Ishikawa (cell line): ENCODE measurements around the gene CILP2.

Source experiments
- CEBPB ChIP-seq: IDR thresholded peaks from 2 replicates; pipeline ENCODE4 v1.6.1; 2012
- CREB1 ChIP-seq: IDR thresholded peaks from 2 replicates; pipeline ENCODE4 v1.6.1; 2012; ENCODE audit warnings: low read depth
- EP300 ChIP-seq: IDR thresholded peaks from 2 replicates; pipeline ENCODE4 v1.6.1; 2012; ENCODE audit warnings: borderline replicate concordance
- FOXM1 ChIP-seq: IDR thresholded peaks from 2 replicates; pipeline ENCODE4 v1.6.1; 2012; ENCODE audit warnings: low read depth, borderline replicate concordance
- NFIC ChIP-seq: IDR thresholded peaks from 2 replicates; pipeline ENCODE4 v1.6.1; 2012
- RAD21 ChIP-seq: IDR thresholded peaks from 2 replicates; pipeline ENCODE4 v1.6.1; 2012; ENCODE audit warnings: low read depth
- TAF1 ChIP-seq: IDR thresholded peaks from 2 replicates; pipeline ENCODE4 v1.6.1; 2012; ENCODE audit warnings: low read depth, mild to moderate bottlenecking
- TEAD4 ChIP-seq: IDR thresholded peaks from 2 replicates; pipeline ENCODE4 v1.6.1; 2012
- YY1 ChIP-seq: IDR thresholded peaks from 2 replicates; pipeline ENCODE4 v1.6.1; 2012; ENCODE audit warnings: low read depth
- ZBTB7A ChIP-seq: IDR thresholded peaks from 2 replicates; pipeline ENCODE4 v1.6.1; 2012; ENCODE audit warnings: low read depth
- TF ChIP-seq, protein P1 (sequence below): IDR thresholded peaks from 2 replicates; pipeline ENCODE4 v1.6.1; 2012
- TF ChIP-seq, protein P2 (sequence below): IDR thresholded peaks from 2 replicates; pipeline ENCODE4 v1.6.1; 2012; ENCODE audit warnings: low read depth, mild to moderate bottlenecking
- TF ChIP-seq, protein P3 (sequence below): IDR thresholded peaks from 2 replicates; pipeline ENCODE4 v1.6.1; 2012

DNA sequence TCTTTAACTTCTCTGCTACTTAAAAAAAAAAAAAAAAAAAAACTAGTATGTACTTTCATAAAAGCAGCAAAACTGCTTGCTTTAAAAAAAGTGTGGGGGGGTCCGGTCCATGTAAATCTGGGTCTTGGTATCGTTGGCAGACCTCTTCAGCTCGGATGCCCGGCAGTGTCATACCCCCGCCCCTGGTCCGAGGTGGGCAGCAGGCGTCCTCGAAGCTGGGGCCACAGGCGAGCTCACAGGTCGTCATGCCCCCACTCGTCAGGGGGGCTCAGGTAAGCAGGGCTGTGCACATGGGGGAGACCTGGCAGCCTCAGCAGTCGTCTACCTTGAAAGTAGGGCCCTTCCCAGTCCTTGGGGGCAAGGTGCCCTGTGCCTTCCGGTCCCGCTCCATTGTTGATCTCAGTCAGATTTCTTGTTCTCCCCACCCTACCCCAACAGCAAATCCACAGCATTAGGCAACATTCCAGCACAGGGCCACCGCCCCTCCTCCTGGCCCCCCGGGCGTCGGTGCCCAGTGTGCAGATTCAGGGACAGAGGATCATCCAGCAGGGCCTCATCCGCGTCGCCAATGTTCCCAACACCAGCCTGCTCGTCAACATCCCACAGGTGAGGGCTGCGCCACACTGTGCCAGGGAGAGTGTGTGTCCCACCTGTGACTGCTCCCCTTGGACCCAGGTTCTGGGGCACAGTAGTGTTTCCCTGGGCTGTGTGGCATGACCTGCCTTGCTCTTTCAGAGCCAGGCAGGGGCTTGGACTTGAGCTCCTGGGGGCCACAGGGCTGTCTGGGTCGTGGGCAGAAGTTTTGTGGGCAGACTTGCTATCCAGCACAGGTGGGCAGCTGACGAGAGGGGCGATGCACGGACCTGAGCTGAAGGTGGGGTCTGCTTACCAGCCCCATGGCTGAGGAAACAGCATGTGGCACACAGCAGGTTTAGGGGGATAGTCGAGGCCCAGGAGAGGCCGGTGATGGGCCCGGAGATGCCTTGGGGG is 42.2 kb upstream of the CILP2 start:
- TF ChIP-seq EP300: no peak
- no peak for TF ChIP-seq FOXM1
- no peak for TF ChIP-seq ZBTB7A
- TF ChIP-seq NFIC: no peak
- no peak for TF ChIP-seq CREB1
- TF ChIP-seq YY1: no peak
- TF ChIP-seq TEAD4: no peak
- TF ChIP-seq, protein P1, sequence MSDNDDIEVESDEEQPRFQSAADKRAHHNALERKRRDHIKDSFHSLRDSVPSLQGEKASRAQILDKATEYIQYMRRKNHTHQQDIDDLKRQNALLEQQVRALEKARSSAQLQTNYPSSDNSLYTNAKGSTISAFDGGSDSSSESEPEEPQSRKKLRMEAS: no peak
- TF ChIP-seq, protein P2, sequence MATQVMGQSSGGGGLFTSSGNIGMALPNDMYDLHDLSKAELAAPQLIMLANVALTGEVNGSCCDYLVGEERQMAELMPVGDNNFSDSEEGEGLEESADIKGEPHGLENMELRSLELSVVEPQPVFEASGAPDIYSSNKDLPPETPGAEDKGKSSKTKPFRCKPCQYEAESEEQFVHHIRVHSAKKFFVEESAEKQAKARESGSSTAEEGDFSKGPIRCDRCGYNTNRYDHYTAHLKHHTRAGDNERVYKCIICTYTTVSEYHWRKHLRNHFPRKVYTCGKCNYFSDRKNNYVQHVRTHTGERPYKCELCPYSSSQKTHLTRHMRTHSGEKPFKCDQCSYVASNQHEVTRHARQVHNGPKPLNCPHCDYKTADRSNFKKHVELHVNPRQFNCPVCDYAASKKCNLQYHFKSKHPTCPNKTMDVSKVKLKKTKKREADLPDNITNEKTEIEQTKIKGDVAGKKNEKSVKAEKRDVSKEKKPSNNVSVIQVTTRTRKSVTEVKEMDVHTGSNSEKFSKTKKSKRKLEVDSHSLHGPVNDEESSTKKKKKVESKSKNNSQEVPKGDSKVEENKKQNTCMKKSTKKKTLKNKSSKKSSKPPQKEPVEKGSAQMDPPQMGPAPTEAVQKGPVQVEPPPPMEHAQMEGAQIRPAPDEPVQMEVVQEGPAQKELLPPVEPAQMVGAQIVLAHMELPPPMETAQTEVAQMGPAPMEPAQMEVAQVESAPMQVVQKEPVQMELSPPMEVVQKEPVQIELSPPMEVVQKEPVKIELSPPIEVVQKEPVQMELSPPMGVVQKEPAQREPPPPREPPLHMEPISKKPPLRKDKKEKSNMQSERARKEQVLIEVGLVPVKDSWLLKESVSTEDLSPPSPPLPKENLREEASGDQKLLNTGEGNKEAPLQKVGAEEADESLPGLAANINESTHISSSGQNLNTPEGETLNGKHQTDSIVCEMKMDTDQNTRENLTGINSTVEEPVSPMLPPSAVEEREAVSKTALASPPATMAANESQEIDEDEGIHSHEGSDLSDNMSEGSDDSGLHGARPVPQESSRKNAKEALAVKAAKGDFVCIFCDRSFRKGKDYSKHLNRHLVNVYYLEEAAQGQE: no peak
- no peak for TF ChIP-seq CEBPB
- TF ChIP-seq, protein P3, sequence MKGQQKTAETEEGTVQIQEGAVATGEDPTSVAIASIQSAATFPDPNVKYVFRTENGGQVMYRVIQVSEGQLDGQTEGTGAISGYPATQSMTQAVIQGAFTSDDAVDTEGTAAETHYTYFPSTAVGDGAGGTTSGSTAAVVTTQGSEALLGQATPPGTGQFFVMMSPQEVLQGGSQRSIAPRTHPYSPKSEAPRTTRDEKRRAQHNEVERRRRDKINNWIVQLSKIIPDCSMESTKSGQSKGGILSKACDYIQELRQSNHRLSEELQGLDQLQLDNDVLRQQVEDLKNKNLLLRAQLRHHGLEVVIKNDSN: no peak
- no peak for TF ChIP-seq RAD21
- no peak for TF ChIP-seq TAF1
